ENCODE data around the gene C12orf54.

Gene C12orf54

DNA sequence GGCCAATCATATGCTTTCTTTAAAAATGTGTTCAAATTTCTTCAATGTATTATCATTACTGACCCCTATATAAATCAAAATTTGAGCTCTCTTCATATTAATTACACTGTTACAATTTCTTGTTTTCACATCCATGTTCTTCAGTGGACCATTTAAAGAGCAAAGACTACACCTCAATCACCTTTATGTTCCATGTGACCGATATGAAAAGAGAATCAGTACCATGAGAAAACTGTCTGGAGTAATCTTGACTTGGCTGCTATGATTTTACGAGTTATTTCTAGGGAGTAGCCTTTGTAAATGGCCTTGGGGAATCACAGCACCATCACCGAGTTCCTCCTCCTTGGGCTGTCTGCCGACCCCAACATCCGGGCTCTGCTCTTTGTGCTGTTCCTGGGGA, 43.0 kb downstream of the C12orf54 start, which contains the start of gene OR8S1:
OR8S1 (plus strand) TSS at position 301 of the 400 bp plus-strand sequence; CDS start at position 301, 0 bp downstream.
- no peaks in the 10 kb centered on the region for H3F3A ChIP-seq (ENCODE audit: insufficient read depth, low read length)

DNA sequence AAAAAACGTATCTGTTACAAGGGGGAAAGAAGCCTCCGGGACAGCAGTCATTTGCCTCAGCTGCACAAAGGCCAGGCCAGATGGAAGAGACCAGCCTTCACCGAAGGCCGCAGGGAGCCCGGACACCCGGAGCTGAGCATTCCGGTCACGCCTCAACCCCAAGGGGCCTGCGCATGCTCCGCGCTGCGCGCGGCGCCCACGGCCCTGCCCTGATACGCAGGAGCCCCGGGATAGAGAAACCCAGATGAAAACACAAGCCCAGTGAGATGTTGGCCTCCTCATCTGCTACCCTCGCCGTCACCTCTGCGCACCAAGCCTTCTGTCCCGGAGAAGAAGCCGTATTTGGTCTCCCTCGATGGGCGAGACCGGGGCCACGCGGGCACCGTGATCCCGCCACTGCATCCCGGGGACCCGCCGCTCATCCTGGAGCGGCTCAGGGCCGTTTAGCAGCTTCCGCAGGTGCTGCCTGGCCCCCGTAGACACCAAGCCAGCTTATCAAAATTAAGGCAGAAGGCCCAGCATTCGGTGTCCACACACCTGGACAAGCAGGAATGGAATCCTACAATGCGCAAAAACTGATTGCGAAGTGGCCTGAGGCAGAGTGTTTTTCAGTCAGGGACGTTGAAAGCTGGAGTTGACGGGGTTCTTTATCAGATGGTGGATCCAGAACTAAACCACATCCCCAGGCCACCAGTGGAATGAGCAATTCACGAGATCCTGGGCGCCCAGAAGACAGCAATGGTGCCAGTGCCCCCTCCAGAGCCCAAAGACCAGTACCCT, 45.8 kb downstream of the C12orf54 start:
- no peak overlapping the region for H3K9ac ChIP-seq (ENCODE audit: low read length)
- H3K27me3 ChIP-seq (replicated peaks; ENCODE audit: insufficient read depth, low read length) = no peaks in the 10 kb centered on the region
- DNase-seq = no peak

More for the DNA sequence above, 43.0 kb downstream of the C12orf54 start, which contains the start of gene OR8S1:
- Histone ChIP-seq H4K20me1 (ENCODE audit: insufficient read depth, low read length) (no peaks in the 10 kb centered on the region), H3K27me3 (replicated peaks; ENCODE audit: insufficient read depth, low read length) (no peaks in the 10 kb centered on the region), H3K36me3 (replicated peaks; ENCODE audit: insufficient read depth, low read length) (no peaks in the 10 kb centered on the region), H3K9ac (ENCODE audit: low read length) (no peak within 1 kb of the TSS), H3K4me3 (ENCODE audit: low read length) (no peak within 1 kb of the TSS), H3K4me1 (ENCODE audit: low read length) (no peaks in the 10 kb centered on the region), H3K9me3 (replicated peaks; ENCODE audit: insufficient read depth, low read length) (no peaks in the 10 kb centered on the region), H3K79me2 (ENCODE audit: low read length) (no peaks in the 10 kb centered on the region), H3K27ac (ENCODE audit: low read length) (no peak within 1 kb of the TSS), H3K4me2 (ENCODE audit: low read depth, low read length) (no peak within 1 kb of the TSS), H3K9me2 (replicated peaks; ENCODE audit: insufficient read depth, low read length) (no peaks in the 10 kb centered on the region), H2AFZ (ENCODE audit: low read length) (no peak within 1 kb of the TSS)
- no peak for DNase-seq
- TF ChIP-seq, protein P1, sequence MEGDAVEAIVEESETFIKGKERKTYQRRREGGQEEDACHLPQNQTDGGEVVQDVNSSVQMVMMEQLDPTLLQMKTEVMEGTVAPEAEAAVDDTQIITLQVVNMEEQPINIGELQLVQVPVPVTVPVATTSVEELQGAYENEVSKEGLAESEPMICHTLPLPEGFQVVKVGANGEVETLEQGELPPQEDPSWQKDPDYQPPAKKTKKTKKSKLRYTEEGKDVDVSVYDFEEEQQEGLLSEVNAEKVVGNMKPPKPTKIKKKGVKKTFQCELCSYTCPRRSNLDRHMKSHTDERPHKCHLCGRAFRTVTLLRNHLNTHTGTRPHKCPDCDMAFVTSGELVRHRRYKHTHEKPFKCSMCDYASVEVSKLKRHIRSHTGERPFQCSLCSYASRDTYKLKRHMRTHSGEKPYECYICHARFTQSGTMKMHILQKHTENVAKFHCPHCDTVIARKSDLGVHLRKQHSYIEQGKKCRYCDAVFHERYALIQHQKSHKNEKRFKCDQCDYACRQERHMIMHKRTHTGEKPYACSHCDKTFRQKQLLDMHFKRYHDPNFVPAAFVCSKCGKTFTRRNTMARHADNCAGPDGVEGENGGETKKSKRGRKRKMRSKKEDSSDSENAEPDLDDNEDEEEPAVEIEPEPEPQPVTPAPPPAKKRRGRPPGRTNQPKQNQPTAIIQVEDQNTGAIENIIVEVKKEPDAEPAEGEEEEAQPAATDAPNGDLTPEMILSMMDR (IDR thresholded peaks at IDR 0.05; ENCODE audit: low read length) = no peak

DNA sequence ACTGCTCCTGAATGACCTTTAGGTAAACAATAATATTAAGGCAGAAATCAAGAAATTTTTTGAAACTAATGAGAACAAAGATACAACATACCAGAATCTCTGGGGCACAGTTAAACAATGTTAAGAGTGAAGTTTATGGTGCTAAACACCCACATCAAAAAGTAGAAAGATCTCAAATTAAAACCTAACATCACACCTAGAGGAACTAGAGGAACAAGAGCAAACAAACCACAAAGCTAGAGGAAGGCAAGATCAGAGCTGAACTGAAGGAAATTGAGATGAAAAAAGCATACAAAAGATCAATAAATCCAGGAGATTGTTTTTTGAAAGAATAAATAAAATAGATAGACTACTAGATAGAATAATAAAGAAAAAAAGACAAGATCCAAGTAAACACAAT, 50.3 kb downstream of the C12orf54 start:
- H3K9ac ChIP-seq (ENCODE audit: low read length) = no peak overlapping the region
- no peaks in the 10 kb centered on the region for H3F3A ChIP-seq (ENCODE audit: insufficient read depth, low read length)
- TF ChIP-seq EZH2 (optimal IDR thresholded peaks at IDR 0.05; ENCODE audit: low read depth, low read length) (no peak), EZH2phosphoT487 (IDR thresholded peaks at IDR 0.05; ENCODE audit: low read length) (no peak)
- TF ChIP-seq, protein P1 (IDR thresholded peaks at IDR 0.05; ENCODE audit: low read length) = no peak

More for the DNA sequence above, 45.8 kb downstream of the C12orf54 start:
- no peak overlapping the region for H2AFZ ChIP-seq (ENCODE audit: low read length)
- no peak overlapping the region for H3K4me3 ChIP-seq (ENCODE audit: low read length)
- no peaks in the 10 kb centered on the region for H4K20me1 ChIP-seq (ENCODE audit: insufficient read depth, low read length)
- no peaks in the 10 kb centered on the region for H3K9me2 ChIP-seq (replicated peaks; ENCODE audit: insufficient read depth, low read length)
- no peak overlapping the region for H3K4me2 ChIP-seq (ENCODE audit: low read depth, low read length)
- no peaks in the 10 kb centered on the region for H3F3A ChIP-seq (ENCODE audit: insufficient read depth, low read length)
- no peaks in the 10 kb centered on the region for H3K79me2 ChIP-seq (ENCODE audit: low read length)
- H3K27ac ChIP-seq (ENCODE audit: low read length) = no peak overlapping the region
- H3K36me3 ChIP-seq (replicated peaks; ENCODE audit: insufficient read depth, low read length) = no peaks in the 10 kb centered on the region
- no peaks in the 10 kb centered on the region for H3K4me1 ChIP-seq (ENCODE audit: low read length)
- TF ChIP-seq EZH2 (optimal IDR thresholded peaks at IDR 0.05; ENCODE audit: low read depth, low read length) (no peak), EZH2phosphoT487 (IDR thresholded peaks at IDR 0.05; ENCODE audit: low read length) (no peak)
- TF ChIP-seq, protein P1 (IDR thresholded peaks at IDR 0.05; ENCODE audit: low read length) = no peak
- H3K9me3 ChIP-seq (replicated peaks; ENCODE audit: insufficient read depth, low read length) = no peaks in the 10 kb centered on the region

More for the DNA sequence above, 50.3 kb downstream of the C12orf54 start:
- H3K4me3 ChIP-seq (ENCODE audit: low read length) = no peak overlapping the region
- DNase-seq = no peak
- H2AFZ ChIP-seq (ENCODE audit: low read length) = no peak overlapping the region
- H3K27ac ChIP-seq (ENCODE audit: low read length) = no peak overlapping the region
- H3K79me2 ChIP-seq (ENCODE audit: low read length) = no peaks in the 10 kb centered on the region
- no peaks in the 10 kb centered on the region for H3K36me3 ChIP-seq (replicated peaks; ENCODE audit: insufficient read depth, low read length)
- no peaks in the 10 kb centered on the region for H4K20me1 ChIP-seq (ENCODE audit: insufficient read depth, low read length)
- H3K4me1 ChIP-seq (ENCODE audit: low read length) = no peaks in the 10 kb centered on the region
- H3K9me2 ChIP-seq (replicated peaks; ENCODE audit: insufficient read depth, low read length) = no peaks in the 10 kb centered on the region
- H3K9me3 ChIP-seq (replicated peaks; ENCODE audit: insufficient read depth, low read length) = no peaks in the 10 kb centered on the region
- no peaks in the 10 kb centered on the region for H3K27me3 ChIP-seq (replicated peaks; ENCODE audit: insufficient read depth, low read length)
- no peak overlapping the region for H3K4me2 ChIP-seq (ENCODE audit: low read depth, low read length)
